GM12891 (cell line): ENCODE data around the gene LCN15.

ENCODE experiments used
- DNase-seq: peaks from one replicate; pipeline ENCODE4 v3.0.0; 2011; ENCODE audit warnings: low spot score; ENCODE audit not compliant: insufficient read length
- FAIRE-seq: peaks from 2 replicates; lab custom pipeline; 2011; peaks lifted over from hg19 to GRCh38; lab: Jason Lieb, UNC
- PAX5 ChIP-seq: IDR thresholded peaks from 2 replicates; pipeline ENCODE4 v1.6.1; 2011; ENCODE audit warnings: low read length, moderate library complexity, mild to moderate bottlenecking; ENCODE audit not compliant: insufficient read depth, severe bottlenecking
- POLR2A ChIP-seq: IDR thresholded peaks from 2 replicates; pipeline ENCODE4 v1.6.1; 2011; ENCODE audit warnings: low read depth, low read length, control low read depth
- POLR2AphosphoS5 ChIP-seq: IDR thresholded peaks from 2 replicates; pipeline ENCODE4 v1.6.1; 2011; ENCODE audit warnings: low read depth, low read length, control low read depth
- POU2F2 ChIP-seq: IDR thresholded peaks from 2 replicates; pipeline ENCODE4 v1.6.1; 2011; ENCODE audit warnings: low read depth, mild to moderate bottlenecking, control low read depth, low read length, moderate library complexity
- SPI1 ChIP-seq: IDR thresholded peaks from 2 replicates; pipeline ENCODE4 v1.6.1; 2011; ENCODE audit warnings: low read depth, low read length, control low read depth
- TAF1 ChIP-seq: IDR thresholded peaks from 2 replicates; pipeline ENCODE4 v1.6.1; 2011; ENCODE audit warnings: low read depth, low read length, control low read depth

Gene LCN15

GRCh38 chr9:136762915-136763648, 1.2 kb downstream of the LCN15 start:
- TF ChIP-seq POLR2A (no peak), TAF1 (no peak), PAX5 (no peak), SPI1 (no peak), POU2F2 (no peak), POLR2AphosphoS5 (no peak)
- DNase-seq (no peak), FAIRE-seq (no peak)

- TF ChIP-seq POLR2A (no peak), POU2F2 (no peak)
- no peak for FAIRE-seq
These were observed 2.1 kb downstream of the LCN15 start for GRCh38 chr9:136762221-136762691.

DNA sequence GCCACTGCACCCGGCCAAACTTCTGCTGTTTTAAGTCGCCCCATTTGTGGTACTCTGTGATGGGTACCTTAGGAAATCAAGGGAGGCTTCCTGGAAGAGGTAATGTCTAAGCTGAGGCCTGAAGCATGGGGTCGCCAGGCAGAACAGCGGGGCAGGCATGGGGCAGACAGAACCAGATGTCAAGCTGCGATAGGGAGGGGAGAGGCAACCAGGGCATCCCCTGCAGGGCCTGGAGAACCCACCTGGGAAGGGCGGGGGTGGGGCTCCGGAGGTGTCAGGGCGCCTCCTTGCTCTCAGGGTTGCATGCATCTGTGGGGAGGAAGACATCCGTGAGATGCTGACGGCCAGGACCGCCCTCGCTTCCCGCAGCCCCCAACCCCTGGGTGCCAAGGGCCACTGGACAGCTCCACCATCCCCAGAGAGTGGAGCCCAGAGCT, 2.8 kb downstream of the LCN15 start:
- FAIRE-seq: no peak
- TF ChIP-seq POLR2AphosphoS5 (no peak), TAF1 (no peak), PAX5 (no peak), POLR2A (no peak), POU2F2 (no peak), SPI1 (no peak)

More at GRCh38 chr9:136762221-136762691, 2.1 kb downstream of the LCN15 start:
- no peak for DNase-seq

GRCh38 chr9:136760834-136761544, 3.3 kb downstream of the LCN15 start:
- DNase-seq (peak; percentile 46), FAIRE-seq (peak; percentile 59)

More for the DNA sequence above, 2.8 kb downstream of the LCN15 start:
- DNase-seq: no peak

- DNase-seq: no peak
- no peak for FAIRE-seq
- TF ChIP-seq PAX5 (no peak), POLR2AphosphoS5 (no peak), POU2F2 (no peak), POLR2A (no peak), SPI1 (no peak), TAF1 (no peak)
These were observed 3.9 kb downstream of the LCN15 start for GRCh38 chr9:136760424-136760823.

- FAIRE-seq: no peak
- DNase-seq: peak; percentile 7
- TF ChIP-seq PAX5 (no peak), SPI1 (no peak), POLR2A (no peak), POLR2AphosphoS5 (no peak), TAF1 (no peak), POU2F2 (no peak)
These were observed 4.6 kb downstream of the LCN15 start for GRCh38 chr9:136759436-136760325.

DNA sequence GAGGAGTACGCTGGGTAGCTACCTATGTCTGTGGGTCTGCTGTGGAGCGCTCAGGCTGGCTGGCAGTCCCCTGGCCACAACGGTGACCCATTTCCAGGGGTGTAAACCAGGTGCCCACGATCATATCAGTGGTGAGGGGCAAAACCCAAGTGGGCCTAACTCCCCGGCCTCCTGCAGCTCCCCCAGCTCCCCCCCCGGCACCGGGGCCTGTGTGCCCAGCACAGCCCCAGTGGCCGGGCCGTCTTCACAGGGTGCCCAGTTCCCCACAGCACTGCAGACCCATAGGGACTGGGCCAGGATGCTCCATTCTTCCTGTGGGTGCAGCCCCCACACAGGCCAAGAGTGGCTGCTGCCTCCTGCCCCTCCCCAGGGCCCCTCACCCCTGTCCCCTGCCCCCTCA, 5.3 kb downstream of the LCN15 start:
- FAIRE-seq: no peak
- TF ChIP-seq SPI1 (no peak), POLR2A (no peak), TAF1 (no peak), PAX5 (no peak), POU2F2 (no peak), POLR2AphosphoS5 (no peak)
- DNase-seq: no peak

- DNase-seq (no peak), FAIRE-seq (no peak)
- TF ChIP-seq POLR2A (no peak), POU2F2 (no peak), SPI1 (no peak), TAF1 (no peak), PAX5 (no peak), POLR2AphosphoS5 (no peak)
These were observed 6.6 kb downstream of the LCN15 start for GRCh38 chr9:136757751-136758140.

DNA sequence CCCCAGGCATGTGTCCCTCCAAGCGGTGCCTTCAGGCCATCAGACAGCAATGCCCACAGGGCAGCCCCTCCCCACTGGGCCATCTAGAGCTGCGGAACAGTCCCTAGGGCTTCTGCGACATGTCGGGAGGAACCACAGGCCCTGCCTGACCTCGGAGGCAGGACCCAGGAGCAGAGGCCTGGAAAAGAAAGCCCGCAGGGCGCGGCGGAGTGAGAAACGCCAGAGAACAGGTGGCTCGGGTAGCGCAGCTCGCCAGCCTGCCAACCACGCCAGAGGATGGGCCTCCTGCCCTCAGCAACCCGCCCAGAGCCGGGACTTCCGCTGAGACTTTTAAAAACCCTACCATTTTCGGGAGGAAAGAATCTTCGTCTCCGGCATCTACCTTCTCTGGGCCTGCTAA, 7.0 kb downstream of the LCN15 start:
- FAIRE-seq: no peak

More for the DNA sequence above, 7.0 kb downstream of the LCN15 start:
- DNase-seq: no peak
- TF ChIP-seq POLR2AphosphoS5 (no peak), POU2F2 (no peak), SPI1 (no peak), PAX5 (no peak), POLR2A (no peak), TAF1 (no peak)
